Measurements from ENCODE around the gene SARM1.

Gene SARM1

GRCh38 chr17:28341516-28341915 is 30.0 kb upstream of the SARM1 start:
- no peak for DNase-seq (ENCODE audit: low spot score)

- no peak for DNase-seq (ENCODE audit: low spot score)
Observed at GRCh38 chr17:28342313-28342712, 29.2 kb upstream of the SARM1 start.

- DNase-seq (ENCODE audit: low spot score), result no peak
Observed at GRCh38 chr17:28343491-28343932, 28.0 kb upstream of the SARM1 start.

DNA sequence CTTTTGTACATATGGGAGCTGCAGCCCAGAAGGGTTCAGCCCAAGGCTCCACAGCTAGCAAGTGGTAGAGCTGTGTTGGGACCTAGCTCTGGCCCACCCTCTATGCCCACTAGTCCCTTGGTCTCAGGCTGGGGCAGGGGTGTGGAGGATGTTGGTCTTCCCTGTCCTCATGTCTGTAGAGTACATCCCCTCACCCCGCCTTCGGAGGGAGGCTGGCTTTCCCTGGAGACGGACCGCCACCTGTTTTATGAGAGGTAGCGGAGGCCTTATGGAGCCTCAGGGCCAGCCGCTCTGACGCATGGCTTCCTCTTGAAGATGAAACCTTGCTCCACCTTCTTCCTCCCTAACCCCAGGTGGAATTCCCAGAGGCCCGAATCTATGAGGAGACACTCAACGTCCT is 27.5 kb upstream of the SARM1 start:
- no peak for DNase-seq (ENCODE audit: low spot score)

GRCh38 chr17:28344435-28344901 is 27.0 kb upstream of the SARM1 start:
- DNase-seq (ENCODE audit: low spot score), result no peak

- DNase-seq (ENCODE audit: low spot score), result no peak
Observed at GRCh38 chr17:28345419-28346198, 25.9 kb upstream of the SARM1 start.

DNA sequence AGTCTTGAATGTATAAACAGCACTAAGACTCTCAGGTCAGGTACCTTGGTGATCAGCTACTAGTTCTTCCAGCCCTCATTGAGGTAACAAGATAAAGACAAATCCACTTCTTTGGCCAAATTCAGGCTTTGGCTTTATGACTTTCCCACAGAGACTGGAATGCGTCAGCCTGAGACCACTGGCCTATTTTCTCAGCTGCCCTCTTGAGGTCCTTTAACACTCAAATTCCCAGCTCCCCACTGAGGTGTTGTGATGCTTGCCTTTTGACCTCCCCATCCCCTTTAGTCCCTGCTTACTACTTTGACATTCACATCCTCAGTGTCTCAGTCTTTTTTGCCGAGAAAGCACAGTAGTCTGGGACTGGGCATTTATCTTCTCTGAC is 25.3 kb upstream of the SARM1 start:
- DNase-seq (ENCODE audit: low spot score), result no peak

- DNase-seq (ENCODE audit: low spot score), result no peak
Observed at GRCh38 chr17:28346746-28347246, 24.7 kb upstream of the SARM1 start.

DNA sequence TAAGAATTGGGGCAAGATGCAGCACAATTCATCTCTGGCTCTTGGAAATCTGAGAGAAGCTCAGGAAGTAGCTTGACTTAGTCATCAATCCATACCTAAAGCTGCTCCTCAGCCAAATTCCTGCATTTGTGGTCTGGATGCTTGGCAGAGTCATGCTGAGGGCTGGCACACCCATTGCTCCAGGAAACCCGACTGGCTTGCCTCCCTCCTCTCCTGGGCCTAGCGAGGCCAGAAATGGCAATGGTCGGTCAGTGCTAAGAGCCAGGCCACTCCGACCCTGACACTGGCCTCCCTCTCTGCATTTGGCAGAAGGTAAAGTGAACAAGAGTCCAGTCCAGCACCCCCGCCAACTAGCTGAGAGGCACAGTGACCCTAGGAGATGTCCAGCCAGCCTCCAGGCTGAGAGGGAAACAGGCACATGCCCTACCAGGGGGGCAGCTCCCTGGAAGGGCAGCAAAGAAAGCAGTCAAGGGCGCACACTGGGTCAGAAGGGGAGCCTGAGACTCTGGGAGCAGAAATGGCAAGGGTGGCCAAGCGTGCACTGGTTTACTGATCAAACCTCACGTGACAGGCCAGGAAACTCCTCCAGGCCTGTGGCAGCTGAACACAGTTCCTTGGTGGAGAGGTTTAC is 24.1 kb upstream of the SARM1 start:
- DNase-seq (ENCODE audit: low spot score), result no peak

- no peak for DNase-seq (ENCODE audit: low spot score)
Observed at GRCh38 chr17:28348979-28349378, 22.5 kb upstream of the SARM1 start.

DNA sequence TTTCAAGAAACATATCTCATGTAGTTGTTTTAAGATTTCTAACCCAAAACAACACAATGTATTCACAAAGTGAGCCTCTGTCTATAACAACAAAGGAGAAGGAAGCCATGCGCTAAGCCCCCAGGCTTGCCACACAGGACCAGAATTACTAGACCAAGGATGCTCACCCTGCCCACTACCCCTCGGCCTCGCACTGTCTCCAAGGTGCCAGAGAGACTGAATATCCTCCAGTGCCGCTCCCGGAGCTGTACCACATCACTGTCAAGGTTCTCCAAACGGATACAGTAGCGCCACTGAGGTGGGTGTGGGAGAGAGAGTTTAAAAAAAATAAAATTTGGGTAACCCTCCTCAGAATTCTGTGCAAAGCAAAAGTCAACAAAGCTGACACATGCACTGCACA is 21.2 kb upstream of the SARM1 start:
- no peak for DNase-seq (ENCODE audit: low spot score)

GRCh38 chr17:28357061-28357900 is 14.2 kb upstream of the SARM1 start, which contains the start of gene POLDIP2:
Gene POLDIP2 (minus strand): TSS chr17:28357527. CDS start chr17:28357448, 79 bp downstream.
- peak; percentile 97 for DNase-seq (ENCODE audit: low spot score)

DNA sequence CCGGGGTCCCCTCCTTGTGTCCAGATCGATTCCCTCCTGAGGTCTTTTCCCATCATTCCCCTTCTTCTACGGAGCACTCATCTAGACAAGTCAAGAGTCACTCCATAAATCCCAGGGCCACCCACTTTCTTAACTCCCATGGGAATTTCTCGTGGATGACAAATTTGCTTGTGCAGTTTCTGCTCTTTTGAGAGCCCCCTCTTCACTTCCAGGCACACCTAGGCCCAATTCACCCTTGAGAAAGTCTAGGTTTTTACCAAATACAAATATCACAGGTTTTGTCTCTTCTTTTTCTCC is 13.6 kb upstream of the SARM1 start:
- no peak for DNase-seq (ENCODE audit: low spot score)

DNA sequence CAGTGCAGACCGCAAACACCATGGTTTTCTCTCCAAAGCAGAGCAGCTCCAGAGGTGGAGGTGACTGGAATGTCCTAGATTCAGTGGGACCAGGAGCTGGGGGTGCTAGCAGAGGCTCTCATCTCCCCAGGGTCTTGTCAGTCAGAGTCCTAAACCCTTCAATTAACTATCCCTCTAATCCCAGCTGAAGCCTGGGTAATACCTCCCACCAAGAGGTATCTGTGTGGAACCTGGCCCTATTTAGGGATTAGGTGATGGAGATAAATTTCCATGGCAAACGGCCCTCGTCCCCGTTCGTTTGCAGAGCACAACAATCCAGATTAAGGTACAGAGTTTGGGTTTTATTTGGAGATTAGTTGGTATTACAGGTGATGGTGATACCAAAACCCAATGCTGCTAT is 8.3 kb upstream of the SARM1 start:
- DNase-seq (ENCODE audit: low spot score), result no peak

GRCh38 chr17:28363776-28364650 is 7.5 kb upstream of the SARM1 start:
- DNase-seq (ENCODE audit: low spot score), result no peak

DNA sequence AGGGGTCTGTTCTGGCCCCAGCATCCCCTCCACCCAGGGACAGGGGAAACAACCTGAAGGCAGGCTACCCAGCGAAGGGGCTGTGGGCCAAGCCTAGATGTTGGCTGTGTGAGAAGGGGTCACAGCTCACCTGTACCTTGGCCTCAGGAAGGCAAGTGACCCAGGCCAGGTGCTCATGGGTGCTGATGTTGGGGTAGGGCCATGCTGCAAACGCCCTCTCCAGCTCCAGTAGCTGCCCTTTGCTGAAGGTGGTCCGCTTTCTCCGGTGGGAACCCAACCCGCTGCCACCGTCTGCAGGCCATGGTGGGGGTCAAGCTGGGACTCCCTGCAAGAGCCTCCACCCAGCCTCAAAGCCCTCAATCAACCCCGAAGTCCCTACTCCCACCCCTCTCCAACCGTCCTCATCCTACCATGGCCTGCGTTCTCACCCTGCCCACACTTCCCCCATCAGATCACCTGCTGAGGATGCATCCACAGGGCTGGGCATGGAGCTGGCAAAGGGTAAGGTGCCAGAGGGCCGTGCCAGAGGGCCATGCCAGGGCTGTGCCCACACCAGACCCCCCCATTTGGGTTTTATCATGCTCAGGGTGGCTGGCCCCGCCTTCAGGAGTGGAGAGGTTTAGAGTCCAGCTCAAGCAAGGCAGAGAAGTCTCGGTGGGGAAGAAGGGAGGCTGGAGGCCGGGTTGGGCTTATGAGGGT is 6.7 kb upstream of the SARM1 start, which contains the start of gene SEBOX:
SEBOX (minus strand) TSS at position 535 of the 699 bp plus-strand sequence; CDS start at position 487, 48 bp downstream.
- no peak for DNase-seq (ENCODE audit: low spot score)

DNA sequence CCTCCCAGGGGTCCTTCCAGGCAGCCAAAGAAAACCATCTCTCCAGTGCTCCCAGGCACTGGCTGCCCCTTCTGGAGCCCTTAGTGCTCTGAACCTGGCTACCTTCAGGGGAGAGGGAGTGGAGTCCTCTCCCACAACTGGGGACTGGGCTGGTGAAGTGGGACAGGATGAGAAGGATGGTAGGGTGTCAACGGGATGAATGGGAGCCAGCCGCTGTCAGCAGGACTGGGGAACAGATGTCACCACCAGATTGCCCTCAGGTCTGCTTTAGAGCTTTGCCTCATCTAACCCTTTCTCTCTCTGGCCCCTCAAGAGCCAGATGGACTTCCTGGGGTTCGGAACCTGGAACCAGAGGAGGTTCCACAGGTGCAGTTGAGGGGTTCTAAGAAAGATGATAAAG is 6.0 kb upstream of the SARM1 start:
- DNase-seq (ENCODE audit: low spot score), result no peak

GRCh38 chr17:28366605-28367004 is 4.9 kb upstream of the SARM1 start:
- no peak for DNase-seq (ENCODE audit: low spot score)

DNA sequence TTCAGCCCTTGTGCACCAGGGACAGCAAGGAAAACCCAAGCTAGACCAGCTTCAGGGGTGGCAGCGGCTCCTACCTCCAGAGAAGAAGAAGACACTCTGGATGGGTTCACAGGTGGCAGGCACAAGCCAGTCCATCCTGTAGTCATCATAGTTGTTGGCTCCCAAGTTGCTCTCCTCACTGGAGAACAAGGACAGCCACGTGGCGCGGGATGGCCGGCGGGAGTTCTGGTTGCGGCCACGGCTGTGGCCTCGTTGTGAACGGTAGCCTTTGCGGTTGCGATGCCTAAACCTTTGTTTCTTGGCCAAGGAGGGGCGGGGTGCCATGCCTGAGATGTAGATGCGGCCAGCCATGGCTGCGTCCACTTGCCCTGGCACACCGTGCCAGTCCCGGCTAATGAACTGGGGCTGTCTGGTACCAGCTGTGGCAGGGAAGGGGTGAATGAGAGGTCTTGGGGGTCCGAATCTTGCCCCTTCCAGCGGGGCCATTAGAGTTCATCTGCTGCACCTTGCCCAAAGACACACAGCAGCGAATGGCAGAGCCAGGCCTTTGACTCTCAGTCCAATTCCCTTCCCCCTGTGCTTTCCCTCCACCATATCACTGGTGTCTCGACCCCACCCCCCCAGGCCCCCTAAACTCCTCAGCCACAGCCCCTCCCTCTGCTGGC is 3.7 kb upstream of the SARM1 start:
- DNase-seq (ENCODE audit: low spot score), result no peak

- DNase-seq (ENCODE audit: low spot score), result no peak
Observed at GRCh38 chr17:28368306-28368831, 3.1 kb upstream of the SARM1 start.
